Measurements from ENCODE around the gene MRPS22.
"Not testable (repeated sequence)": the region's sequence is repeated elsewhere in the genome, so short reads cannot be mapped to it uniquely, and the experiment has no call there.

Gene MRPS22

GRCh38 chr3:139361276-139361675 lies 17.5 kb downstream of the MRPS22 start:
- no peak for TF ChIP-seq CTCF (IDR thresholded peaks at IDR 0.05; ENCODE audit: control insufficient read depth, extremely low read depth, insufficient read depth)
- no peak for DNase-seq (ENCODE audit: low read depth)
- no peak overlapping the region for H3K4me3 ChIP-seq (ENCODE audit: low read depth, low read length)

- TF ChIP-seq CTCF (IDR thresholded peaks at IDR 0.05; ENCODE audit: control insufficient read depth, extremely low read depth, insufficient read depth): no peak
- DNase-seq (ENCODE audit: low read depth): no peak
- no peak overlapping the region for H3K4me3 ChIP-seq (ENCODE audit: low read depth, low read length)
Observed at GRCh38 chr3:139364549-139364948, 20.7 kb downstream of the MRPS22 start.

- DNase-seq (ENCODE audit: low read depth): no peak
- TF ChIP-seq CTCF (IDR thresholded peaks at IDR 0.05; ENCODE audit: control insufficient read depth, extremely low read depth, insufficient read depth): no peak
Observed at GRCh38 chr3:139374099-139374498, 30.3 kb downstream of the MRPS22 start.

GRCh38 chr3:139377378-139377777 lies 33.6 kb downstream of the MRPS22 start:
- no peak overlapping the region for H3K4me3 ChIP-seq (ENCODE audit: low read depth, low read length)
- DNase-seq (ENCODE audit: low read depth): no peak
- TF ChIP-seq CTCF (IDR thresholded peaks at IDR 0.05; ENCODE audit: control insufficient read depth, extremely low read depth, insufficient read depth): no peak

More at GRCh38 chr3:139374099-139374498, 30.3 kb downstream of the MRPS22 start:
- no peak overlapping the region for H3K4me3 ChIP-seq (ENCODE audit: low read depth, low read length)

GRCh38 chr3:139378587-139379241 lies 34.9 kb downstream of the MRPS22 start:
- no peak for TF ChIP-seq CTCF (IDR thresholded peaks at IDR 0.05; ENCODE audit: control insufficient read depth, extremely low read depth, insufficient read depth)
- no peak for DNase-seq (ENCODE audit: low read depth)
- no peak overlapping the region for H3K4me3 ChIP-seq (ENCODE audit: low read depth, low read length)

- no peak overlapping the region for H3K4me3 ChIP-seq (ENCODE audit: low read depth, low read length)
- no peak for TF ChIP-seq CTCF (IDR thresholded peaks at IDR 0.05; ENCODE audit: control insufficient read depth, extremely low read depth, insufficient read depth)
- no peak for DNase-seq (ENCODE audit: low read depth)
Observed at GRCh38 chr3:139380575-139380974, 36.8 kb downstream of the MRPS22 start.

GRCh38 chr3:139382291-139382690 lies 38.5 kb downstream of the MRPS22 start:
- H3K4me3 ChIP-seq (ENCODE audit: low read depth, low read length); DNase-seq (ENCODE audit: low read depth): not testable (repeated sequence)
